ENCODE results near the gene MYO10.

- TF ChIP-seq CTCF (conservative IDR thresholded peaks at IDR 0.05) (no peak), ZFX (IDR thresholded peaks at IDR 0.05) (no peak)
These were observed 267.9 kb downstream of the MYO10 start for GRCh38 chr5:16668194-16668593.

Measured in C4-2B (cell line).